ENCODE measurements around the gene NOTCH3.

DNA sequence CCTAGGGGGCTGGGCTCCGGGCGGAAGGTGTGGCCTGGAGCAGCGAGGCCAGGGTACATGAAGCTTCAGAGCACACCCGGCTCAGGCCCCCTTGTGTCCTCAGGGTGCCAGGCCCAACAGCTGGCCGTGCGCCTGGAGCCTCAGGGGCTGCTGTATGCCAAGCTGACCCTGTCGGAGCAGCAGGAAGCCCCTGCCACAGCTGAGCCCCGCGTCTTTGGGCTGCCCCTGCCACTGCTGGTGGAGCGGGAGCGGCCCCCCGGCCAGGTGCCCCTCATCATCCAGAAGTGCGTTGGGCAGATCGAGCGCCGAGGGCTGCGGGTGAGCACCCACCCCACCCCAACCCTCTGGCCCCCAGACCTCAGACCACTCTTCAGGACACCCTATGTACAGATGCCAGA, 90.4 kb downstream of the NOTCH3 start:
- TF ChIP-seq, protein P1, sequence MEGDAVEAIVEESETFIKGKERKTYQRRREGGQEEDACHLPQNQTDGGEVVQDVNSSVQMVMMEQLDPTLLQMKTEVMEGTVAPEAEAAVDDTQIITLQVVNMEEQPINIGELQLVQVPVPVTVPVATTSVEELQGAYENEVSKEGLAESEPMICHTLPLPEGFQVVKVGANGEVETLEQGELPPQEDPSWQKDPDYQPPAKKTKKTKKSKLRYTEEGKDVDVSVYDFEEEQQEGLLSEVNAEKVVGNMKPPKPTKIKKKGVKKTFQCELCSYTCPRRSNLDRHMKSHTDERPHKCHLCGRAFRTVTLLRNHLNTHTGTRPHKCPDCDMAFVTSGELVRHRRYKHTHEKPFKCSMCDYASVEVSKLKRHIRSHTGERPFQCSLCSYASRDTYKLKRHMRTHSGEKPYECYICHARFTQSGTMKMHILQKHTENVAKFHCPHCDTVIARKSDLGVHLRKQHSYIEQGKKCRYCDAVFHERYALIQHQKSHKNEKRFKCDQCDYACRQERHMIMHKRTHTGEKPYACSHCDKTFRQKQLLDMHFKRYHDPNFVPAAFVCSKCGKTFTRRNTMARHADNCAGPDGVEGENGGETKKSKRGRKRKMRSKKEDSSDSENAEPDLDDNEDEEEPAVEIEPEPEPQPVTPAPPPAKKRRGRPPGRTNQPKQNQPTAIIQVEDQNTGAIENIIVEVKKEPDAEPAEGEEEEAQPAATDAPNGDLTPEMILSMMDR (IDR thresholded peaks at IDR 0.05), result no peak
- TF ChIP-seq EP300 (IDR thresholded peaks at IDR 0.05), result no peak
- TF ChIP-seq POLR2A (IDR thresholded peaks at IDR 0.05), result no peak

Measured in ovary (tissue), 3 donors.